H1 (cell line): ENCODE measurements around the gene GATB. TPM values are rescaled to one million over a fixed set of nuclear protein-coding genes. Genes with fewer than 3 reads are reported as not detected.

ENCODE experiments used
- HDAC2 ChIP-seq, 2 experiments: fragments of 300-600 bp in 1 of 2; sonication (generic) in 1 of 2; IDR thresholded peaks; 2 replicates each; pipeline ENCODE4 v1.6.1; 2011 to 2012; ENCODE audit warnings: low read depth in 2 of 2, low read length in 2 of 2, mild to moderate bottlenecking in 2 of 2, moderate library complexity in 2 of 2, borderline replicate concordance in 1 of 2, inconsistent platforms in 1 of 2
- HDAC6 ChIP-seq: IDR thresholded peaks from one replicate; pipeline ENCODE4 v1.7.1; 2012; ENCODE audit warnings: low read depth, mild to moderate bottlenecking, inconsistent platforms, low read length, moderate library complexity
- KDM1A ChIP-seq: fragments of 200-600, 300-600 bp; sonication (generic); IDR thresholded peaks from 2 replicates; pipeline ENCODE4 v1.7.1; 2016; ENCODE audit warnings: mild to moderate bottlenecking, low read length, borderline replicate concordance
- MAFK ChIP-seq: IDR thresholded peaks from 2 replicates; pipeline ENCODE4 v1.6.1; 2012; ENCODE audit warnings: low read depth, mild to moderate bottlenecking, improper control_type of control experiment, low read length
- NRF1 ChIP-seq: IDR thresholded peaks from 2 replicates; pipeline ENCODE4 v1.6.1; 2011; ENCODE audit warnings: mild to moderate bottlenecking, low read depth, low read length, improper control_type of control experiment
- POLR2AphosphoS5 ChIP-seq: IDR thresholded peaks from 2 replicates; pipeline ENCODE4 v1.6.1; 2011; ENCODE audit warnings: low read depth, low read length
- SIRT6 ChIP-seq: IDR thresholded peaks from one replicate; pipeline ENCODE4 v1.7.1; 2012; ENCODE audit warnings: low read length, inconsistent platforms
- SP4 ChIP-seq: IDR thresholded peaks from 2 replicates; pipeline ENCODE4 v1.6.1; 2012; ENCODE audit warnings: low read length, inconsistent platforms
- TBP ChIP-seq: IDR thresholded peaks from 2 replicates; pipeline ENCODE4 v1.6.1; 2011; ENCODE audit warnings: low read depth, low read length, improper control_type of control experiment
- TEAD4 ChIP-seq: IDR thresholded peaks from 2 replicates; pipeline ENCODE4 v1.6.1; 2012; ENCODE audit warnings: low read depth, low read length, inconsistent platforms, mixed read lengths
- polyA plus RNA-seq, 7 experiments: library from polyadenylated mRNA; depleted of rRNA in 3 of 7; stranded (reverse) in 5 of 7; unstranded in 2 of 7; fragments of >200 nt in 5 of 7; fragments of 200-250 nt in 2 of 7; gene quantifications; 1 replicate in 5 of 7; 2 replicates in 1 of 7; 4 replicates in 1 of 7; pipeline versions ENCODE4 v1.2.1 to v1.2.3, GENCODE V29; 2011 to 2013; ENCODE audit warnings: missing spikeins in 2 of 7, mixed read lengths in 2 of 7
- total RNA-seq: library from RNA; stranded (reverse); fragmentation: NEBNext Ultra II Directional; extraction: Animal tissue kit (Norgen Biotek cat#: 25700); gene quantifications from 2 replicates; pipeline ENCODE4 v1.2.1, GENCODE V29; 2021
- TF ChIP-seq, protein P1 (sequence below): fragments of 300-600 bp; sonication (generic); IDR thresholded peaks from 2 replicates; pipeline ENCODE4 v1.7.1; 2012; ENCODE audit warnings: low read length, moderate library complexity, mild to moderate bottlenecking, inconsistent platforms; ENCODE audit not compliant: insufficient replicate concordance
- TF ChIP-seq, protein P2 (sequence below): IDR thresholded peaks from 2 replicates; pipeline ENCODE4 v1.6.1; 2012; ENCODE audit warnings: inconsistent platforms

GATB gene
- total and polyA plus RNA-seq, 2 of the 8 experiments (the other 6 are each of a cell fraction or from before 2014, with no cell fraction given): 15.3 to 18.0 TPM

- TF ChIP-seq, protein P1, sequence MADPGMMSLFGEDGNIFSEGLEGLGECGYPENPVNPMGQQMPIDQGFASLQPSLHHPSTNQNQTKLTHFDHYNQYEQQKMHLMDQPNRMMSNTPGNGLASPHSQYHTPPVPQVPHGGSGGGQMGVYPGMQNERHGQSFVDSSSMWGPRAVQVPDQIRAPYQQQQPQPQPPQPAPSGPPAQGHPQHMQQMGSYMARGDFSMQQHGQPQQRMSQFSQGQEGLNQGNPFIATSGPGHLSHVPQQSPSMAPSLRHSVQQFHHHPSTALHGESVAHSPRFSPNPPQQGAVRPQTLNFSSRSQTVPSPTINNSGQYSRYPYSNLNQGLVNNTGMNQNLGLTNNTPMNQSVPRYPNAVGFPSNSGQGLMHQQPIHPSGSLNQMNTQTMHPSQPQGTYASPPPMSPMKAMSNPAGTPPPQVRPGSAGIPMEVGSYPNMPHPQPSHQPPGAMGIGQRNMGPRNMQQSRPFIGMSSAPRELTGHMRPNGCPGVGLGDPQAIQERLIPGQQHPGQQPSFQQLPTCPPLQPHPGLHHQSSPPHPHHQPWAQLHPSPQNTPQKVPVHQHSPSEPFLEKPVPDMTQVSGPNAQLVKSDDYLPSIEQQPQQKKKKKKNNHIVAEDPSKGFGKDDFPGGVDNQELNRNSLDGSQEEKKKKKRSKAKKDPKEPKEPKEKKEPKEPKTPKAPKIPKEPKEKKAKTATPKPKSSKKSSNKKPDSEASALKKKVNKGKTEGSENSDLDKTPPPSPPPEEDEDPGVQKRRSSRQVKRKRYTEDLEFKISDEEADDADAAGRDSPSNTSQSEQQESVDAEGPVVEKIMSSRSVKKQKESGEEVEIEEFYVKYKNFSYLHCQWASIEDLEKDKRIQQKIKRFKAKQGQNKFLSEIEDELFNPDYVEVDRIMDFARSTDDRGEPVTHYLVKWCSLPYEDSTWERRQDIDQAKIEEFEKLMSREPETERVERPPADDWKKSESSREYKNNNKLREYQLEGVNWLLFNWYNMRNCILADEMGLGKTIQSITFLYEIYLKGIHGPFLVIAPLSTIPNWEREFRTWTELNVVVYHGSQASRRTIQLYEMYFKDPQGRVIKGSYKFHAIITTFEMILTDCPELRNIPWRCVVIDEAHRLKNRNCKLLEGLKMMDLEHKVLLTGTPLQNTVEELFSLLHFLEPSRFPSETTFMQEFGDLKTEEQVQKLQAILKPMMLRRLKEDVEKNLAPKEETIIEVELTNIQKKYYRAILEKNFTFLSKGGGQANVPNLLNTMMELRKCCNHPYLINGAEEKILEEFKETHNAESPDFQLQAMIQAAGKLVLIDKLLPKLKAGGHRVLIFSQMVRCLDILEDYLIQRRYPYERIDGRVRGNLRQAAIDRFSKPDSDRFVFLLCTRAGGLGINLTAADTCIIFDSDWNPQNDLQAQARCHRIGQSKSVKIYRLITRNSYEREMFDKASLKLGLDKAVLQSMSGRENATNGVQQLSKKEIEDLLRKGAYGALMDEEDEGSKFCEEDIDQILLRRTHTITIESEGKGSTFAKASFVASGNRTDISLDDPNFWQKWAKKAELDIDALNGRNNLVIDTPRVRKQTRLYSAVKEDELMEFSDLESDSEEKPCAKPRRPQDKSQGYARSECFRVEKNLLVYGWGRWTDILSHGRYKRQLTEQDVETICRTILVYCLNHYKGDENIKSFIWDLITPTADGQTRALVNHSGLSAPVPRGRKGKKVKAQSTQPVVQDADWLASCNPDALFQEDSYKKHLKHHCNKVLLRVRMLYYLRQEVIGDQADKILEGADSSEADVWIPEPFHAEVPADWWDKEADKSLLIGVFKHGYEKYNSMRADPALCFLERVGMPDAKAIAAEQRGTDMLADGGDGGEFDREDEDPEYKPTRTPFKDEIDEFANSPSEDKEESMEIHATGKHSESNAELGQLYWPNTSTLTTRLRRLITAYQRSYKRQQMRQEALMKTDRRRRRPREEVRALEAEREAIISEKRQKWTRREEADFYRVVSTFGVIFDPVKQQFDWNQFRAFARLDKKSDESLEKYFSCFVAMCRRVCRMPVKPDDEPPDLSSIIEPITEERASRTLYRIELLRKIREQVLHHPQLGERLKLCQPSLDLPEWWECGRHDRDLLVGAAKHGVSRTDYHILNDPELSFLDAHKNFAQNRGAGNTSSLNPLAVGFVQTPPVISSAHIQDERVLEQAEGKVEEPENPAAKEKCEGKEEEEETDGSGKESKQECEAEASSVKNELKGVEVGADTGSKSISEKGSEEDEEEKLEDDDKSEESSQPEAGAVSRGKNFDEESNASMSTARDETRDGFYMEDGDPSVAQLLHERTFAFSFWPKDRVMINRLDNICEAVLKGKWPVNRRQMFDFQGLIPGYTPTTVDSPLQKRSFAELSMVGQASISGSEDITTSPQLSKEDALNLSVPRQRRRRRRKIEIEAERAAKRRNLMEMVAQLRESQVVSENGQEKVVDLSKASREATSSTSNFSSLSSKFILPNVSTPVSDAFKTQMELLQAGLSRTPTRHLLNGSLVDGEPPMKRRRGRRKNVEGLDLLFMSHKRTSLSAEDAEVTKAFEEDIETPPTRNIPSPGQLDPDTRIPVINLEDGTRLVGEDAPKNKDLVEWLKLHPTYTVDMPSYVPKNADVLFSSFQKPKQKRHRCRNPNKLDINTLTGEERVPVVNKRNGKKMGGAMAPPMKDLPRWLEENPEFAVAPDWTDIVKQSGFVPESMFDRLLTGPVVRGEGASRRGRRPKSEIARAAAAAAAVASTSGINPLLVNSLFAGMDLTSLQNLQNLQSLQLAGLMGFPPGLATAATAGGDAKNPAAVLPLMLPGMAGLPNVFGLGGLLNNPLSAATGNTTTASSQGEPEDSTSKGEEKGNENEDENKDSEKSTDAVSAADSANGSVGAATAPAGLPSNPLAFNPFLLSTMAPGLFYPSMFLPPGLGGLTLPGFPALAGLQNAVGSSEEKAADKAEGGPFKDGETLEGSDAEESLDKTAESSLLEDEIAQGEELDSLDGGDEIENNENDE: no peak
- TF ChIP-seq HDAC2 (IDR thresholded peaks at IDR 0.05; ENCODE audit: borderline replicate concordance in 1 of 2, low read depth in 2 of 2, low read length in 2 of 2): no peak
- TF ChIP-seq NRF1: no peak
- no peak for TF ChIP-seq TBP
- TF ChIP-seq MAFK: no peak
- no peak for TF ChIP-seq SIRT6
- no peak for TF ChIP-seq SP4
- no peak for TF ChIP-seq POLR2AphosphoS5
- no peak for TF ChIP-seq HDAC6
- TF ChIP-seq, protein P2, sequence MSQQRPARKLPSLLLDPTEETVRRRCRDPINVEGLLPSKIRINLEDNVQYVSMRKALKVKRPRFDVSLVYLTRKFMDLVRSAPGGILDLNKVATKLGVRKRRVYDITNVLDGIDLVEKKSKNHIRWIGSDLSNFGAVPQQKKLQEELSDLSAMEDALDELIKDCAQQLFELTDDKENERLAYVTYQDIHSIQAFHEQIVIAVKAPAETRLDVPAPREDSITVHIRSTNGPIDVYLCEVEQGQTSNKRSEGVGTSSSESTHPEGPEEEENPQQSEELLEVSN: no peak
- no peak for TF ChIP-seq TEAD4
- TF ChIP-seq KDM1A: no peak
Measured at GRCh38 chr4:151753056-151753455, 7.8 kb downstream of the GATB start (continued).
